Uterus (tissue), 4 donors: ENCODE results near the gene GPT2. TPM values are rescaled to one million over a fixed set of nuclear protein-coding genes. Genes with fewer than 3 reads are reported as not detected.

Experiments used
- DNase-seq, 2 donors: peaks; one replicate each; pipeline ENCODE4 v3.0.0-alpha.2; 2019 to 2020
- H3K27ac ChIP-seq, 2 donors: fragments of 200-600 bp; sonication (generic); 1 replicate in 1 of 2; 2 replicates in 1 of 2; pipeline ENCODE4 v1.5.1; 2016 to 2018
- H3K27me3 ChIP-seq, 2 donors: fragments of 200-600 bp; sonication (generic); one replicate each; pipeline ENCODE4 v1.5.1; 2018 to 2019; ENCODE audit warnings: control low read depth in 1 of 2
- H3K36me3 ChIP-seq, 2 donors: fragments of 200-600 bp; sonication (generic); one replicate each; pipeline ENCODE4 v1.5.1; 2019; ENCODE audit warnings: control low read depth in 1 of 2
- H3K4me1 ChIP-seq, 2 donors: fragments of 200-600 bp; sonication (generic); one replicate each; pipeline ENCODE4 v1.5.1; 2018 to 2019; ENCODE audit warnings: control low read depth in 1 of 2
- H3K4me3 ChIP-seq, 2 donors: fragments of 200-600 bp; sonication (generic); 1 replicate in 1 of 2; 2 replicates in 1 of 2; pipeline ENCODE4 v1.5.1; 2018 to 2019; ENCODE audit warnings: mild to moderate bottlenecking in 1 of 2
- H3K9me3 ChIP-seq, 2 donors: fragments of 200-600 bp; sonication (generic); one replicate each; pipeline ENCODE4 v1.5.1; 2019; ENCODE audit warnings: control low read depth in 1 of 2
- CTCF ChIP-seq, 4 experiments: fragments of 200-600 bp in 2 of 4; fragments of 450-650 bp in 2 of 4; sonication (generic) in 2 of 4; IDR thresholded peaks; one replicate each; pipeline ENCODE4 v1.5.1; 2016 to 2019; ENCODE audit warnings: antibody characterized with exemption in 4 of 4, mild to moderate bottlenecking in 2 of 4, moderate library complexity in 1 of 4
- POLR2A ChIP-seq, 2 donors: fragments of 450-650 bp; IDR thresholded peaks; one replicate each; pipeline ENCODE4 v1.6.1; 2016; ENCODE audit warnings: antibody characterized with exemption in 2 of 2, mild to moderate bottlenecking in 1 of 2, moderate library complexity in 1 of 2
- intact Hi-C: fragments of 100-400 bp; cut with DNase I; formaldehyde crosslinking; loops from one replicate; pipeline ENCODE4 v1.15.1; 2023; ENCODE audit warnings: low total_unique reads
- total RNA-seq, 4 donors: library from RNA; depleted of rRNA in 3 of 4; stranded (reverse); fragments of >200 nt in 3 of 4; gene quantifications; one replicate each; pipeline versions ENCODE4 v1.1.0 to v1.2.4, GENCODE V29; 2014 to 2023
- donor health status: DM: yes; HTN: yes; CAD: no.

Gene GPT2
- total RNA-seq, 4 donors from 2014 or later: 1.5 to 11.0 (median 4.4) TPM; not detected in 1

- Histone ChIP-seq H3K27me3 (no peaks in the 10 kb centered on the region), H3K4me3 (no peak overlapping the region), H3K36me3 (no peaks in the 10 kb centered on the region), H3K9me3 (no peaks in the 10 kb centered on the region), H3K4me1 (no peaks in the 10 kb centered on the region), H3K27ac (no peak overlapping the region)
- DNase-seq: no peak
- intact Hi-C loops: loop anchor here (5.0 kb wide), 1 partner anchor 54 kb away; no protein-coding TSS in a partner anchor
- no peak for TF ChIP-seq CTCF (IDR thresholded peaks at IDR 0.05)
- TF ChIP-seq POLR2A (IDR thresholded peaks at IDR 0.05): no peak
These were observed 22.3 kb downstream of the GPT2 start for GRCh38 chr16:46906360-46907060.

DNA sequence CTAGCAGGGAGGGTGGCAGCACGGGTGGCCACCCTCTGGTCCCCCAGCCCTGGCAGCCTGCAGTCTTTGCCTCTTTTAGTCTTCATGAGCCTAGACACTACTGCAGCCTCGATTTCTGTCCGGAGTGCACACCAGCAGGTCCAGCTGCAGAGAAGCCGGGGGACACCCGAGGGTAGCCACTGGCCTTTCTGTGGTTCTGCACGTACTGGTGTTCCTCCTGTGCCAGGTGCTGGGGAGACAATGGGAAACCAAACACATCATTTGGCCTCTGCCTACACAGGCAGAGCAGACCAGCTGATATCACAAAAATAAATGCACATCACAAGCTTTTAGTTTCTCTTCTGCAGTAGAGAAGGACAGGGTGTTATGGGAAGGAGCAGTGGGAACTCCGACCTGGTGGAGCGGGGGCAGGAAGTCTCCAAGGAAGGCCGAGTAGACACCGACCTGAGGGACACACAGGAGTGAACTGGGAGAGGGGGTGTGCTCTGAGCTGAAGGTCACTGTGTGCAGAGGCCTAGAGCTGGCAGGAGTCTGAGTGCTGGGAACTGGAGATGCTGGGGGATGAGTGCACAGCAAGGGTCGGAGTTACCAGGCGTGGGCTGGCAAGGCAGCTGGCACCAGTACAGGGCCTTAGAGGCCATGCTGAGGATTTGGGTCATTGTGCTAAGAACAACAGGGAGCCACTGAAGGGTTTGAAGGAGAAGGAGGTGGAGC lies 23.1 kb downstream of the GPT2 start:
- no peaks in the 10 kb centered on the region for H3K27me3 ChIP-seq
- intact Hi-C loops: loop anchor here (5.0 kb wide), 1 partner anchor 55 kb away; no protein-coding TSS in a partner anchor

GRCh38 chr16:46908540-46909372 lies 24.6 kb downstream of the GPT2 start:
- H3K27me3 ChIP-seq: no peaks in the 10 kb centered on the region
- H3K4me1 ChIP-seq: no peaks in the 10 kb centered on the region
- no peaks in the 10 kb centered on the region for H3K9me3 ChIP-seq
- no peak overlapping the region for H3K4me3 ChIP-seq
- H3K36me3 ChIP-seq: no peaks in the 10 kb centered on the region
- intact Hi-C loops: loop anchor here (5.0 kb wide), 1 partner anchor 56 kb away; no protein-coding TSS in a partner anchor
- TF ChIP-seq CTCF (IDR thresholded peaks at IDR 0.05) (peak; percentile 51 to 89 (median 70)), POLR2A (IDR thresholded peaks at IDR 0.05) (no peak)
- peak; percentile 31 to 49 for DNase-seq
- H3K27ac ChIP-seq: no peak overlapping the region

More for the DNA sequence above, 23.1 kb downstream of the GPT2 start:
- no peak for DNase-seq
- TF ChIP-seq CTCF (IDR thresholded peaks at IDR 0.05): no peak
- TF ChIP-seq POLR2A (IDR thresholded peaks at IDR 0.05): no peak
- H3K4me3 ChIP-seq: no peak overlapping the region
- H3K36me3 ChIP-seq: no peaks in the 10 kb centered on the region
- H3K27ac ChIP-seq: no peak overlapping the region
- H3K9me3 ChIP-seq: no peaks in the 10 kb centered on the region
- H3K4me1 ChIP-seq: no peaks in the 10 kb centered on the region

DNA sequence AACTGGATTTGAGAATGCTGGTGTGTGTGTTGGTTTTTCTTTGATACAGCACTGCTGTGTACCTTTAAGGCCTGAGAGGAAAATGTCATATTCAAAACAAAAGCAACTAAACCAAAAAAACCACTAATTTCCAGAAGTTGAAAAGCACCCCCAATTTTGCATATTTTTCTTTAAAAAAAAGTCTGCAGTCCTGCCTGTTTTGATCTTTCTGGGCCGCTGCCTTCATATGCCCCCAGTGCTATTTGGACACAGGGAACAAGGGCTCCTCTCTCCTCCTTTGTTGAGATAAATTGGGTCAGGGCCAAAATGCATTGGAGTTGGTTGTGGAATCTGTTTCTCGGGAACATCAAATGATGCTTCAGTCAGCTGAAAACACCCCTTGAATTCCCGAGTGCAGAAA lies 26.9 kb downstream of the GPT2 start:
- no peak overlapping the region for H3K4me3 ChIP-seq
- TF ChIP-seq POLR2A (IDR thresholded peaks at IDR 0.05) (no peak), CTCF (IDR thresholded peaks at IDR 0.05) (no peak)
- no peak for DNase-seq
- no peaks in the 10 kb centered on the region for H3K36me3 ChIP-seq
- no peaks in the 10 kb centered on the region for H3K4me1 ChIP-seq
- intact Hi-C loops: no loop called here
- H3K27me3 ChIP-seq: no peaks in the 10 kb centered on the region
- no peaks in the 10 kb centered on the region for H3K9me3 ChIP-seq
- no peak overlapping the region for H3K27ac ChIP-seq
